ENCODE data around the gene IL36A. TPM values are rescaled to one million over a fixed set of nuclear protein-coding genes. Genes with fewer than 3 reads are reported as not detected.

The IL36A gene
- total and polyA plus RNA-seq, 7 donors = not detected

GRCh38 chr2:112997151-112997550 is 8.1 kb upstream of the IL36A start:
- peaks cover 0 to 3% (median 0%) of the 10 kb centered on the region in 3 donors for H3K27me3 ChIP-seq (ENCODE audit: insufficient read depth in 3 of 3, low read length in 2 of 3)
- no peak overlapping the region for H3K4me3 ChIP-seq
- H3K36me3 ChIP-seq (ENCODE audit: insufficient read depth in 1 of 2, low read depth in 1 of 2) = no peaks in the 10 kb centered on the region
- no peak overlapping the region for H3K27ac ChIP-seq
- no peaks in the 10 kb centered on the region for H3K4me1 ChIP-seq
- TF ChIP-seq CTCF (IDR thresholded peaks at IDR 0.05) = no peak
- 81 to 88% (median 88%) methylated on average over 1 of the region's 1 CpG for WGBS, 3 donors
- ATAC-seq (no peak), DNase-seq (no peak)
- intact Hi-C loops (cut with DNase I) = no loop called here
- peaks cover 10% of the 10 kb centered on the region for H3K9me3 ChIP-seq

DNA sequence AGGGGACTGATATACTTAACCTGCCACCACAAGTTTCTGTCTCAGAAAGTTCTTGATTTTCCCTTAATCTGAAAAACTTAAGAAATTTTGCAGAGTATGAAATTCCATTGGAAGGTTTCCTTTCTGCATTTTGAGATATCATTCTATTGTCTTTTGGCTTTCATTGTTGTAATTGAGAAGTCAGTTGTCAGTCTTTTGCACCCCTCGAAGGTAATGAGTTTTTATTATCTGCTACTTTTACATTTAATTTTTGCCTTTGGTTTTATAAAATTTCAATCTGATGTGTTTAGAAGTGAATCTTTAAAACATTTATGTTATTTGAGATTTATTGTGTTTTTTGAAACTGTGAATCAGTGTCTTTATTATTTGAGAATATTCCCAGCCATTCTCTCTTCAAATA is 4.8 kb upstream of the IL36A start:
- Histone ChIP-seq H3K27me3 (ENCODE audit: insufficient read depth in 3 of 3, low read length in 2 of 3) (no peaks in the 10 kb centered on the region), H3K36me3 (ENCODE audit: insufficient read depth in 1 of 2, low read depth in 1 of 2) (no peaks in the 10 kb centered on the region), H3K9me3 (no peaks in the 10 kb centered on the region), H3K4me3 (no peak overlapping the region), H3K27ac (no peak overlapping the region), H3K4me1 (no peaks in the 10 kb centered on the region)
- DNase-seq (no peak), ATAC-seq (no peak)
- 68 to 78% (median 70%) methylated on average over 1 of the region's 1 CpG for WGBS, 3 donors
- intact Hi-C loops (cut with DNase I) = no loop called here
- TF ChIP-seq CTCF (IDR thresholded peaks at IDR 0.05) = no peak

GRCh38 chr2:113002677-113003076 is 2.6 kb upstream of the IL36A start:
- no peak overlapping the region for H3K4me3 ChIP-seq
- WGBS, 3 donors = 64 to 70% (median 66%) methylated on average over 2 of the region's 2 CpGs
- ATAC-seq (no peak), DNase-seq (no peak)
- intact Hi-C loops (cut with DNase I) = no loop called here
- no peaks in the 10 kb centered on the region for H3K4me1 ChIP-seq
- no peaks in the 10 kb centered on the region for H3K36me3 ChIP-seq (ENCODE audit: insufficient read depth in 1 of 2, low read depth in 1 of 2)
- no peaks in the 10 kb centered on the region for H3K27me3 ChIP-seq (ENCODE audit: insufficient read depth in 3 of 3, low read length in 2 of 3)
- no peaks in the 10 kb centered on the region for H3K9me3 ChIP-seq
- TF ChIP-seq CTCF (IDR thresholded peaks at IDR 0.05) = no peak
- H3K27ac ChIP-seq = no peak overlapping the region

GRCh38 chr2:113007250-113007649 is 2.0 kb downstream of the IL36A start:
- WGBS, 3 donors = 92 to 97% (median 96%) methylated on average over 1 of the region's 1 CpG
- intact Hi-C loops (cut with DNase I) = no loop called here

More at GRCh38 chr2:113007250-113007649, 2.0 kb downstream of the IL36A start:
- Histone ChIP-seq H3K36me3 (ENCODE audit: insufficient read depth in 1 of 2, low read depth in 1 of 2) (no peaks in the 10 kb centered on the region), H3K9me3 (no peaks in the 10 kb centered on the region), H3K4me1 (no peaks in the 10 kb centered on the region), H3K4me3 (no peak overlapping the region), H3K27ac (no peak overlapping the region), H3K27me3 (ENCODE audit: insufficient read depth in 3 of 3, low read length in 2 of 3) (no peaks in the 10 kb centered on the region)
- DNase-seq (no peak), ATAC-seq (no peak)
- no peak for TF ChIP-seq CTCF (IDR thresholded peaks at IDR 0.05)
